ENCODE results near the gene C1orf226.

C1orf226 gene

GRCh38 chr1:162366149-162366548 lies 15.4 kb upstream of the C1orf226 start:
- no peak for DNase-seq

- no peak for DNase-seq
Measured at GRCh38 chr1:162366671-162367070, 14.9 kb upstream of the C1orf226 start.

GRCh38 chr1:162367073-162367472 lies 14.5 kb upstream of the C1orf226 start:
- DNase-seq = no peak

GRCh38 chr1:162367772-162368171 lies 13.8 kb upstream of the C1orf226 start:
- no peak for DNase-seq

- no peak for DNase-seq
Measured at GRCh38 chr1:162368451-162368850, 13.1 kb upstream of the C1orf226 start.

GRCh38 chr1:162369571-162369970 lies 12.0 kb upstream of the C1orf226 start:
- DNase-seq = no peak

- DNase-seq = no peak
Measured at GRCh38 chr1:162370161-162370560, 11.4 kb upstream of the C1orf226 start.

- no peak for DNase-seq
Measured at GRCh38 chr1:162370721-162371120, 10.8 kb upstream of the C1orf226 start.

- DNase-seq = no peak
Measured at GRCh38 chr1:162371611-162372010, 9.9 kb upstream of the C1orf226 start.

- no peak for DNase-seq
Measured at GRCh38 chr1:162372159-162373071, 9.1 kb upstream of the C1orf226 start.

- DNase-seq = no peak
Measured at GRCh38 chr1:162373072-162373427, 8.5 kb upstream of the C1orf226 start.

- DNase-seq = no peak
Measured at GRCh38 chr1:162373541-162374260, 7.8 kb upstream of the C1orf226 start.

GRCh38 chr1:162374406-162374805 lies 7.1 kb upstream of the C1orf226 start:
- DNase-seq = no peak

- no peak for DNase-seq
Measured at GRCh38 chr1:162375463-162375862, 6.1 kb upstream of the C1orf226 start.

GRCh38 chr1:162376691-162377090 lies 4.8 kb upstream of the C1orf226 start, which contains the start of gene SPATA46:
TSS of gene SPATA46 (minus strand) at chr1:162376854. CDS start at chr1:162376790, 64 bp downstream.
- DNase-seq = no peak

GRCh38 chr1:162380061-162380846 lies 1.3 kb upstream of the C1orf226 start:
- no peak for DNase-seq

GRCh38 chr1:162381941-162382750 lies 618 bp downstream of the C1orf226 start:
- DNase-seq = no peak

GRCh38 chr1:162383091-162383490 lies 1.6 kb downstream of the C1orf226 start:
- no peak for DNase-seq

GRCh38 chr1:162383516-162383915 lies 2.0 kb downstream of the C1orf226 start:
- DNase-seq = no peak

GRCh38 chr1:162384116-162384515 lies 2.6 kb downstream of the C1orf226 start:
- no peak for DNase-seq

- DNase-seq = no peak
Measured at GRCh38 chr1:162384601-162385279, 3.2 kb downstream of the C1orf226 start.

GRCh38 chr1:162385280-162385623 lies 3.7 kb downstream of the C1orf226 start:
- no peak for DNase-seq
